ENCODE results near the gene ACTN3. TPM values are rescaled to one million over a fixed set of nuclear protein-coding genes. Genes with fewer than 3 reads are reported as not detected.

The ACTN3 gene
- total and polyA plus RNA-seq, 2 experiments from 2014 or later = 6.3 to 7.3 TPM

- no peak overlapping the region for H3K27ac Mint-ChIP-seq
- DNase-seq (ENCODE audit: low spot score) = no peak
- no peaks in the 10 kb centered on the region; the same call in 2 of the 3 replicates for H3K4me1 Mint-ChIP-seq
- H3K27me3 Mint-ChIP-seq (ENCODE audit: insufficient read depth, low read depth, poor library complexity) = peaks cover 15% of the 10 kb centered on the region
- ATAC-seq = no peak
- Histone ChIP-seq H4K20me1 (replicated peaks; ENCODE audit: insufficient read depth) (no peaks in the 10 kb centered on the region), H3K4me1 (ENCODE audit: insufficient read depth) (0 out of 2 replicates have a peak, but pooled peaks cover 4% of the 10 kb centered on the region), H3K4me2 (no peak overlapping the region), H3F3A (replicated peaks; ENCODE audit: low read depth) (0 out of 2 replicates have a peak, but pooled peaks cover 3% of the 10 kb centered on the region), H3K79me2 (replicated peaks; ENCODE audit: insufficient read depth) (no peaks in the 10 kb centered on the region), H3K27ac (ENCODE audit: low read depth) (no peak overlapping the region), H3K36me3 (ENCODE audit: insufficient read depth) (no peaks in the 10 kb centered on the region), H3K27me3 (ENCODE audit: insufficient read depth) (no peaks in the 10 kb centered on the region), H3K9me2 (ENCODE audit: insufficient read depth) (no peaks in the 10 kb centered on the region), H3K4me3 (no peak overlapping the region), H2AFZ (no peak overlapping the region)
- H3K4me3 Mint-ChIP-seq = no peak overlapping the region
- TF ChIP-seq JUNB (IDR thresholded peaks at IDR 0.05; ENCODE audit: unreplicated experiment) (no peak), EZH2 (IDR thresholded peaks at IDR 0.05; ENCODE audit: low read depth, unreplicated experiment) (no peak), ZNF114 (CRISPR knock-in tag; IDR thresholded peaks at IDR 0.05) (no peak), ZNF462 (CRISPR knock-in tag; IDR thresholded peaks at IDR 0.05) (no peak), ZNF331 (CRISPR knock-in tag; IDR thresholded peaks at IDR 0.05; ENCODE audit: low read depth) (no peak), EZH2phosphoT487 (IDR thresholded peaks at IDR 0.05; ENCODE audit: unreplicated experiment) (no peak), CTCF (conservative IDR thresholded peaks at IDR 0.05; ENCODE audit: low read depth in 2 of 2) (no peak), NANOG (IDR thresholded peaks at IDR 0.05; ENCODE audit: borderline replicate concordance) (no peak), ETS1 (IDR thresholded peaks at IDR 0.05) (no peak), CREB1 (CRISPR knock-in tag; IDR thresholded peaks at IDR 0.05; ENCODE audit: low read depth) (no peak), POLR2AphosphoS5 (IDR thresholded peaks at IDR 0.05; ENCODE audit: low read depth) (no peak), REST (IDR thresholded peaks at IDR 0.05; ENCODE audit: unreplicated experiment) (no peak), STAT1 (IDR thresholded peaks at IDR 0.05; ENCODE audit: unreplicated experiment) (no peak)
- no peaks in the 10 kb centered on the region for H3K9me3 Mint-ChIP-seq
- peaks cover 14% of the 10 kb centered on the region for H3K36me3 Mint-ChIP-seq (ENCODE audit: low read depth)
These were observed 14.7 kb downstream of the ACTN3 start for GRCh38 chr11:66561178-66561974.

Measured in GM23338 (cell line).